GM12892 (cell line): ENCODE measurements around the gene ARHGEF11.

Experiments
- POLR2A ChIP-seq: IDR thresholded peaks from 2 replicates; pipeline ENCODE4 v1.6.1; 2011; ENCODE audit warnings: low read depth, low read length, control low read depth
- POLR2AphosphoS5 ChIP-seq: IDR thresholded peaks from 2 replicates; pipeline ENCODE4 v1.6.1; 2011; ENCODE audit warnings: low read depth, low read length, control low read depth

DNA sequence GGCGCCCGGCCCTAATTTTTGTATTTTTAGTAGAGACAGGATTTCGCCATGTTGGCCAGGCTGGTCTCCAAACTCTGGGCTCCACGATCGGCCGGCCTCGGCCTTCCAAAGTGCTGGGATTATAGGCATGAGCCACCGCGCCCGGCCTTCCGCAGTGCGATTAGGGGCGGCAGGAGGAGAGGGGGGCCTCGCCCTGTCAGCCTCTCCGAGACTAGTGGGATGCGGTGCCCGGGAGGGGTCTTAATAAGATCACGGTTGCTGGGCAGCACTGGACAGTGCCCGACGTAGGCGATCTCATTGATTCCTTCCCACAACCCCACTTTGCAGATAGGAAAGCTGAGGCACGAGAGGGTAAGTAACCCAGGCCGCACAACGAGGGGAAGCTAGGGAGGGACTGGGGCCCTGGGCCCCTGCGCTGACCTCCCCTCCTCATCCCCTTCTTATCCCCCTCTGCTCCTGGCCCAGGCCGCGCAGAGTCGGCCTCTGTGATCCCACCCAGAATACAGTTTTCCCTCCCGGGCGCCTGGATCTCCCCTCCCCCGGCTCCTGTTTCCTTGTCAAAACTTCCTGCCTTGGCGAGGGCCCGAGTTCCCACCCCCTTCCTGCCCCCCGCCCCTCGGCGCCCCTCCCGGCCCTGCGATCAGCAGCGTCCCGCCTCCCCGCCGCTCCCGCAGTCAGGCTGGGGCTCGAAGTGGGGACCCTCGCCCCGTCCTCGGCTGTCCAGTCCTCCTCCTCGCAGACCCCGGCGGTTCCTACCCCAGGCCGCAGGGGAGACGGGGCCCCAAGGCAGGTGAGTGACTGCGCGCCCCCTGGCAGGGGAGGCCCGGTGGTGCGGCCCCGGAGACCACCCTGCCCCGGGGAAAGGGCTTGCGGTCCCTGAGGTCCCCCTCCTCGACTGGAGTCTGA lies 152.2 kb downstream of the ARHGEF11 start, which contains the start of gene PEAR1:
- no peak for TF ChIP-seq POLR2A
- TF ChIP-seq POLR2AphosphoS5: no peak
